ENCODE data around the gene SLC39A3.

Gene SLC39A3

DNA sequence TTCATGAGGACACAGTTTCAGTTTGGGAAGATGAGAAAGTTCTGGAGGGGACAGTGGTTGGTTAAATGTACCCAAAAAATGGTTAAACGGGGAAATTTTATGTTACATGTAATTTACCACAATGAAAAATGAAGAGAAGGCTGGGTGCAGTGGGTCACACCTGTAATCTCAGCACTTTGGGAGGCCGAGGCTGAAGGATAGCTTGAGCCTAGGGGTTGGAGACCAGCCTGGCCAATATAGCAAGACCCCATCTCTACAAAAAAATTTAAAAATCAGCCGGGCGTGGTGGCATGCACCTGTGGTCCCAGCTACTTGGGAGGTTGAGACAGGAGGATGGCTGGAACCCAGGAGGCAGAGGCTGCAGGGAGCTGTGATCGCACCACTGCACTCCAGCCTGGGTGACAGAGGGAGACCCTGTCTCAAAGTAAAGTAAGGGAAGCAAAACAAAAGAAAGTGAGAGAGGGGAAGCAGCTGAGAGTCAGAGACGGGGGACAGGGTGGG lies 54.6 kb downstream of the SLC39A3 start:
- TF ChIP-seq, protein P1, sequence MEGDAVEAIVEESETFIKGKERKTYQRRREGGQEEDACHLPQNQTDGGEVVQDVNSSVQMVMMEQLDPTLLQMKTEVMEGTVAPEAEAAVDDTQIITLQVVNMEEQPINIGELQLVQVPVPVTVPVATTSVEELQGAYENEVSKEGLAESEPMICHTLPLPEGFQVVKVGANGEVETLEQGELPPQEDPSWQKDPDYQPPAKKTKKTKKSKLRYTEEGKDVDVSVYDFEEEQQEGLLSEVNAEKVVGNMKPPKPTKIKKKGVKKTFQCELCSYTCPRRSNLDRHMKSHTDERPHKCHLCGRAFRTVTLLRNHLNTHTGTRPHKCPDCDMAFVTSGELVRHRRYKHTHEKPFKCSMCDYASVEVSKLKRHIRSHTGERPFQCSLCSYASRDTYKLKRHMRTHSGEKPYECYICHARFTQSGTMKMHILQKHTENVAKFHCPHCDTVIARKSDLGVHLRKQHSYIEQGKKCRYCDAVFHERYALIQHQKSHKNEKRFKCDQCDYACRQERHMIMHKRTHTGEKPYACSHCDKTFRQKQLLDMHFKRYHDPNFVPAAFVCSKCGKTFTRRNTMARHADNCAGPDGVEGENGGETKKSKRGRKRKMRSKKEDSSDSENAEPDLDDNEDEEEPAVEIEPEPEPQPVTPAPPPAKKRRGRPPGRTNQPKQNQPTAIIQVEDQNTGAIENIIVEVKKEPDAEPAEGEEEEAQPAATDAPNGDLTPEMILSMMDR (IDR thresholded peaks at IDR 0.05; ENCODE audit: borderline replicate concordance, control extremely low read depth, extremely low read depth, insufficient read depth, missing control alignments): no peak
- DNase-seq (ENCODE audit: low spot score): no peak
- in situ Hi-C loops (cut with MboI; ENCODE audit: low sequenced_read_pairs, unreplicated experiment): no loop called here

DNA sequence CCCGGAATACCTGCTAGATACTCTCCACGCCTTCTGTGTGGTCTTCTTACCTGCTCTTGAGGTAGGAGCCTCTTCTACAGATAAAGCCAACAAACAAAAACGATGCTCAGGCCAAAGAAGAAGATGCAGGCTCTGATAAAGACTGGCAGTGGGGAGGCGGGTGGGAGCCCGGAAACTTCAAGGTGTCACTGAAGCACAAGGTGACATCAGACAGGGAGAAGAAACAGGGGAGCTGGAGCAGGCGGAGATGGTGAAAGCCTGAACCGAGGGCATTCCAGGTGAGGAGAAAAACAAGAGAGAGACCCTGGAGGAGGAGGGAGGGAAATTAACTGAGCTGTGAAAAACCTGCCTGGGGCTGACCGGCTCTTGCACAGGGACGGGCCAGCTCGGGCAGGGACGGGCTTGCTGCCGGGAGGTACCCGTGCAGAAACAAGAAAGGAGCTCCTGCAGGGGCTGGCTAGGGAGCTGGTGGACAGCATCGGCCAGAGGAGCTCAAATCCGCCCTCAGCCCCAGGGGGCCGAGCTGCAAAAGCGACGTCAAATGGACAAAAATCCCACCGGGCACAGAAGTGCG lies 56.3 kb downstream of the SLC39A3 start:
- in situ Hi-C loops (cut with MboI; ENCODE audit: low sequenced_read_pairs, unreplicated experiment): no loop called here
- DNase-seq (ENCODE audit: low spot score): no peak
- TF ChIP-seq, protein P1 (IDR thresholded peaks at IDR 0.05; ENCODE audit: borderline replicate concordance, control extremely low read depth, extremely low read depth, insufficient read depth, missing control alignments): no peak
